HG02943 (cell line): ENCODE measurements around the gene KRABD2.
"Not testable (repeated sequence)": the region's sequence is repeated elsewhere in the genome, so short reads cannot be mapped to it uniquely, and the experiment has no call there.

Source experiments
- ATAC-seq: cut with Tn5 transposase; IDR thresholded peaks from one replicate; pipeline ENCODE4 v1.9.1; 2021; ENCODE audit warnings: mild to moderate bottlenecking, low read depth, moderate library complexity; ENCODE audit not compliant: unreplicated experiment

KRABD2 gene

DNA sequence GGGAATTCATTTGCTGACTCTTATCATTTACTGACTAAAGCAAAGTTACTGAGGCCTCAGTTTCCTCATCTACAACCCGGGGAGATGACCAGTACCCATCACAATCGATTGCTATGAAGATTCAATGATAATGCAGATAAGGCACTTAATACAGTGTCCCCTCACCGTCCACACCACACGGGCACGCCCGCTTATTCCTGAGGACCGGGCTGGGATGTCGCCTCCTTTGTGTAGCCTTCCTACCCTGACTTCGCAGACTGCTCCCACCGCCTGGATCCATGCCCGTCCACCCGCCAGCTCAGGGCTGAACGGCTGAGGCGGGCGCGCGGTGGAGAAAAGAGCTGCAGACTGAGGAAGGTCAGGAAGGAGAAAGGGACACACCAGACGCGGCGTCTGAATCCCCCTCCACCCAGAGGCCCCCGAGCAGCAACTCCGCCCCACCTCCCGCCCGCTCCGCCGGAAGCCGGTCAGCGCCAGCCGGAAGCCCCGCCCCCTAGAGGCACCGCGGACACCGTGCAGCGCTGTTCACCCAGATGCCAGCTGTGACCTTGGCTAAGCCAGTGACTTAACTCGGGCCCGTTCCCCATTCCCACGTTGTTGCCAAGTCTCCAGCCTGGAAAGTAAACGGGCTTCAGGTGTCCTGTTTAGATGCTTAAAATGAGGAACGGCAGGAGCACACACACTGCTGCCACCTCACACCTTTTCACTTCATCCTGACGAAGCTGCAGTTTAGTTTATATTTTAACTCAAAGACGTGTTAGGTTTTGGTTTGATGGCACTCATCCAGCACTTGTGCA lies at the start of gene KRABD2:
Gene KRABD2 (minus strand): TSS at position 434 of the 797 bp plus-strand sequence.
- ATAC-seq = peak; percentile 89

DNA sequence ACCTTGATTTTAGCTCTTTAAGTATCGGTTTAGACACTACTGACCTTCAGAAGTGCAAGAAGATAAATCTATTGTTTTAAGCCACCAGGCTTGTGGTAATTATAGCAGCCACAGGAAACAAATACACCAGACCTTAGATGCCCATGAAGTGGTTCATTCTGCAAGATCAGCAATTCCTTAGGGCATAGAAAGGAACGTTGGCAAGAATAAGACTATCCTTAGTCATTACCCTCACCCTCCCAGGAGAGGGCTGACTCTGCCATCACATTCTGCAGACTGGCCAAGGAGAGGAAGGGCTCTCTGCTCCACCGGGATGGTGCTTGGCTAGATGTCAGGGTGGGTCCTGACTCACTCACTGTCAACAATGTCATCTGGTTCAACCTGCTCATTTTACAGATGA lies 45.1 kb upstream of the KRABD2 start:
- ATAC-seq = no peak

DNA sequence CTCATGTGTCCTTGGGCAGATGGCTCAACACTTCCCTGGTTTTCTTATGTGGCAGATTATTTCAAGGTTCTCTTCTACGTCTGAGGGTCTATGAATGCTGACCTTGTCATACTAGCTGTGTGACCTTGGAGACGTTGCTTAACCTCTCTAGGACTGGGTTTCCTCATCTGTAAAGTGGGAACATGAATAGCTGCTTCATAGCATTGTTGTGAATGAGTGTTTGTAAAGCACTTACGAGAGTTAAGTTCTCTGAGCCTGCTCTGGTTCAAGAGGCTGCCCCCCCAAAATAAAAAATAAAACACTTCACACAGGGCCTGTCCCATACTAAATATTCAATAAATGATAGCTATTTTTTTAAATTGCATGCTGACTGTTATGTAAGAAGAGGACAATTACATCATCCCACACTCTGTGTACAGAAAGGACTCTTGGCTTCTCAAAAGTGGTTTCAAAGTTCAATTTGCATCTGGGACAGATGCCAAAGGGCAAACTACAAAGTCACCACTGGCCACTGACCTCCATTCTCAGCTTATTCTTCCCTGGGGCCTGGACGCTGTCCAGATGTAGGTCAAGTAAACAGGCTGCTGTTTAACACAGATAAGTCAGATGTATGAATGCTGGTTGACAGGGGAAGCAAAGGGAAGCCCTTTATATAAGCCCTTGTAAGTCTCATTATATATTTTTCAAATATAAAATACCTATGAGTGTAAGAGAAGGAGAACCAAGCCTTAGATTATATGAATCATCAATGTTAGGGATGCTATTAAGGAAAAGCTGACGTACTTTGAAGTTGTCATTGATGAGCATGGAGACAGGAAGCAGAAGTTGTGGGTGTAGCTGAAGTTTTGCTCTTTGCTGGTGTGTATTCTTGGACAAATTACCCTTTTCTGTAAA lies 43.8 kb upstream of the KRABD2 start:
- ATAC-seq = no peak

DNA sequence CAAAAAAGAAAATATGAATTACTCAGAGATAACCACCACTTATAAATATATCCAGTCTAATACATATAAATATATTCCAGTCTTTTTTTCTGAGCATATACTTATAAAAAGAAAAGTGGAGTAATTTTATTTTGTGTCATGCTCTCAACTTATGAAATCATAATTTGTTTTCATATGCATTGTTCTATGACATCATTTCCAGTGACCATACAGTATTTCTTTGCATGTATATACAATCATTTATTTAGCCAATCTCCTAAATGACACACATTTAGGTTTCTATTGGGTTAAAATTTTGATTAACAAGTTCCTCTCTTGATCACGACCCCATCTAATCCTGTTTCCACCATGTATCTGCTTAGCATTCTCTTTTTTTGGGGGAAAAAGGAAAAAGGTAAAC lies 42.8 kb upstream of the KRABD2 start:
- ATAC-seq = no peak

DNA sequence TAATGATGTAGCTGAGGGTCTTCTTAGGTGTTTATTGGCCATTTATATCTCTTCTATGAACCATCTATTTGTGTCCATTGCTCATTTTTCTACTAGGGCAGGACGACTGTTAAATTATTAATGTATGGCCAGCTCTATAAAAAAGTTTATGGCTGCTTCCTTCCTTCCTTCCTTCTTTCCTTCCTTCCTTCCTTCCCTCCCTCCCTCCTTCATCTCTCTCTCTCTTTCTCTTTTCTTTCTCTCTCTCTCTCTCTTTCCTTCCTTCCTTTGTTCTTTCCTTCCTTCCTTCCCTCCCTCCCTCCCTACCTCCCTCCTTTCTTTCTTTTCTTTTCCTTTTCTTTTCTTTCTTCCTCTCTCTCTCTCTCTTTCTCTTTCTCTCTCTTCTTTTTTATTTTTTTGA lies 42.0 kb upstream of the KRABD2 start:
- no peak for ATAC-seq

DNA sequence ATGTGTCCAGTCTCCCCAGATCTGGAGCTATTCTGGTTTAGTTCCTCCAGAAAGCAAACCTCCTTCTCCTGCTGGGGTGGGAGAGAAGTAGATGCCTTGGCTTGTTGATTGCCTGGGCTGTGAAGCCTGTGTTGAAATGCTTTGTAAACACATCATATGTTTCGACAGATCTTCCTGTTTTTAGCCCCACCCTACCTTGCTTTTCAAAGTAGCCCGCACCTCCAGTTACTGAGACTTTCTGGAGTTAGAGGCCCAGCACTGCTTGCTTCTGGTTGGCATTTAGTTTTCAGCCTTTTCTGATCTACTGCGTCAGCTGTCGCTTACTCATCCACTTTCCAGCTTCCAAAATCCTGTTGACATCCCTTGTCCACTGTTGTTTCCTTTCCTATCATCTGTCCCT lies 41.3 kb upstream of the KRABD2 start:
- ATAC-seq = no peak

DNA sequence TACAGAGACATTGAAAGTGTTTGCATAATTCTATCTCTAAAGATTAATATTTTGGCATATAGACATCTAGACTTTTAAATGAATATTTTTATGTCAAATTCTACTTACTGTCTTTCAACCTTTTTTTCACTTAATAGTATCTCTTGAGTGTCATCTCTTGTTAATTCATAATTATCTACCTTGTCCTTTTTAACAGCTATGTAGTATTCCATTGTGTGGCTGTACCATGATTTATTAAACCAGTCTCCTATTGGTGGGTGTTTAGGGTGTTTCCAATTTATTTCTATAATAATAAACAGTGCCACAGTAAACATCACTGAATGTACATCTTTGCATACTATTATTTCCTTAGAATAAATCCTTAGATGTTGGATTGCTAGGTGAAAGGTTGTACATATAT lies 37.4 kb upstream of the KRABD2 start:
- ATAC-seq = no peak

DNA sequence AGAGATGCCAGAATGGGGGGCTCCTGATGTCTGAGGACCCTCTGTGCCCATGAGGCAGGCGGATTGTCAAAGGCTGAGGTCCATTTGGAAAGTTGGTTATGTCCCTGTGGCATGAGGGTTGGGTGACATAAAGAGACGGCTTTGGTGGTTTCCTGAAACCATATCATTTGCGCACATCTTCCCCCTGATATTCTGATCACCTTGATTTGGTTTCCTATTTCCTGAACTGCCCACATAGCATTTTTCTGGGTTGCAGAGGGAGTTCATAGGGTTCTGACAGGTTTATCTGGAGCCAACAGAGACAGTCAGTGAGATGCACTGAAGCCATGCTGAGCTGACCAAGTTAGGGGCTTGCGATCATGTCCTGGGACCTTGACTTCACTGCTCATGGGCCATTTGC lies 36.8 kb upstream of the KRABD2 start:
- ATAC-seq = no peak

DNA sequence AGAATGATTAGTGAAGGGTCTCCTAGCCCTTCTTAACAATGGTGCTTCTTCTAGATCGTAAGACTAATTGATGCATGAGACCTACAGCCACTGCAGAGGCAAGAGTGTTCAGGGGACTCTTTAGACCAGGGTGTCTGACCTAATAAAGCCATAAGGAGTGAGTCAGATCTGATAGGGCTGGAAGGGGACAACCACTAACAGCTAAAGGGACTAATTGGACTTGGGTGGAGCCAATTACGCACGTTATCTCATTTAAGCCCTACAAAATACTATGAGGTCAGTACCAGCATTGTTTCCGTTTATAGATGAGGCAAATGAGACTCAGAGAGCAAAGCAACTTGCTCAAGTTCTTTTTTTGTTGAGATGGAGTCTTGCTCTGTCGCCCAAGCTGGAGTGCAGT lies 35.6 kb upstream of the KRABD2 start:
- no peak for ATAC-seq

DNA sequence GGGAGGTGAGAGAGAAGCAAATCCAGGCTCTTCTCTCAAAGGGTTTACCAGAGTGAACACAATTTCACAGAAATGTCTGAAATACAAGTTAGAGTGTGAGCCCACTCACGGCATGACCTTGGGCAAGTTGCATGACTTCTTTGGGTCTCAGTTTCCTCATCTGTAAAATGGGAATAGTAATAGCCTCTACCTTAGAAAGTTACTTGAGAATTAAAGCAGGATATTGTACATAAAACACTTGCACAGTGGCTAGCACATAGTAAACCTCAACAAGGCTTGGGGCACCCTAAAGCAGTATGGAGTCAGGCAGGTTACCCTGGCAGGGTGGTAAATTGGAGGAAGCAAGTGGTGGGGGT lies 34.4 kb upstream of the KRABD2 start:
- no peak for ATAC-seq

DNA sequence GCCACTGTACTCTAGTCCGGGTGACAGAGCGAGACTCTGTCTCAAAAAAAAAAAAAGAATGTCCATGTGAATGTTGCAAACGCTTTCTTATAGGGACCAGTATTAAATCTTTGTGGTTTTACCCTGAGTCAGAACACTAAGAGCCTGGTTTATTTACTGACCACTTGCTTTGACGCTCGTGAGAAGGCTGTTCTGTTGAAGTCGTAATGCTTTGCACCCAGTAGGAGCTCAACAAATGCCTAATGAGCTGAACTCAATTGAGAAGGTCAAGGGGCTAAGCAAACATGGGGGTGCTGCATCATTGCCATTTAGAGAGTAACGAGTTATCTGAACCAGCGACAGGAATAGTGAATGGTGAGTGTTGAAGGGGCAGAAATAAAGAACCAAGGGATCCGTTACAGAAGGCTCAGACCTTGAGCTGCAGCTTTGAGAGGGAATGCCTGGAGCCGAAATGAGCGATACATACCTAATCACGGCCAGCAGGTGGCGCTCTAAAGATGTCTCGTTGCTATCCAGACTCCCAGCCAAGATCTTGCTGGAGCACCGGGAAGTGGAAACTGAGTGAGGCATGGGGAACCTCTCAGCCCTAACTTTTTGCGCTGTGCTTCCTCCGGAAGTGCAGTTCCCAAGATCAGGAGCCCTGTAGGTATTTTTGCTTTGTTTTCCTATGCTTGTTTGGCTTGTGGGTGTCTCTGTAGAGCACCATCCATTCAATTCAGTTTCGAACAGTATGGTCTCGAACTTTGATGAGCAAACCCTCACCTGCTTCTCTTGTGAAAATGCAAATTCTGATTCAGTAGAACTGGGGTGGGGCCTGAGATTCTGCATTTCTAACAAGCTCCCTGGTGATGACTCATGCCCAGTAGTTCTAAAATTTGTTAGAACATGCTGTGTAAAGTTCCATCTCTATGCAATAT lies 33.7 kb upstream of the KRABD2 start:
- no peak for ATAC-seq

DNA sequence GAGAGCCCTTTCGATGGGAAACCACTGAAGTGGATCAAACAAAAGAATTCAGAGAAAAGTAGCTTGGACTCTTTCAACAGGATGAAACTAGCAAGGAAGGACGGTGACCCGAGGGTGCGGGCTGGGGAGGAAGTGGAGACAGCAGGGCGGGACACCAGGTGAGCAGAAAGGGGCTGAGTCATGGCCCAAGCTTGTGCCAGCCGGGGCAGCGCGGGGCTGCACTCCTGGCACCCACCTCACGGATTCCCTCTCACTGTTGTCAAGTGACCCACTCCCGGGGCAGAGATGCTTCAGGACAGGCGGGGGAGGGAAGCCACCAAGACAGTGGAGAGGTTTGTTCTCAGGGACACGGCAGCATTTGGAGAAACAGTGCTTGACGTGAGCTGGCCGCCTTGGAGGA lies 31.9 kb upstream of the KRABD2 start:
- ATAC-seq = no peak

DNA sequence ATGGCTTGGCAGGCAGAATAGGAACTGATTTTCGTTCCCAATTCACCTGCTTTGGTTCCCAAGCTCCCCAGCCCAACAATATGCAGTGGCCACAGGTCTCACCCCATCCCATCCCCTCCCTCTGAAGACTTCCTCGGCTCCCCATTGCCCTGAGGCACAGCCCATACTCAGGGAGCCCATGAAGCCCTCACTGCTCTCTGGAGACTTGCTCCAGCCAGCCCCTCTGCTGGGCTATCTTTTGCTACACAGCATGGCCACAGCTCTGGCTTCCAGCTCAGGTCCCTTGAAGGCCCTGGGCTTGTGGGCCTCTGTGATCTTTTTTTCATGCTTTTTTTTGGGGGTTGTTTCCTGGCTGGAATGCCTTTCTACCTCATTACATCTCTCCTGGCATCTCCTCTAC lies 29.7 kb upstream of the KRABD2 start:
- ATAC-seq = no peak

DNA sequence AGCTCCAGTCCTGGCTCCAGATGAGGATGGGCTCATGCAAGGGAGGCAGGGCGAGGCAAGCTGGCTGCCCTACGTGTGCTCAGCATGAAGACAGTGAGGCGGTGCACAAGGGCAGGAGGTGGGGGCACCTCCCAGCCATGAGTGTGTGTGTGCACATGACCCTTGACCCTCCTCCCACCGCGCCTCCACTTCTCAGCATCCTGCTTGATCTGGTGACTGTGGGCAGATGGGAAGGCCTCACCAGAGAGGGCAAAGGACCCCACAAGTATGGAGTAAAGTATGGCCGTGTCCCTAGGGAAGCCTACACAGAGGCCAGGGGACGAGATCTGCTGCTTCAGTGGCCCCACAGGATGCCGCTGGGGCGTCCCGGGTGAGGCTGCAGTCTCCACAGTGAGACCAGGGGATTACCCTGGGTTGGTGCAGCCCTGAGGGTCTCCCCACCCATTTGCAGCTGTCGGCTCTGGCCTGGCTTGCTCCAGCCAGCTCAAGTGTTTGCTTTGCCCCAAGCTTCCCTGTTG lies 29.1 kb upstream of the KRABD2 start:
- ATAC-seq = no peak

DNA sequence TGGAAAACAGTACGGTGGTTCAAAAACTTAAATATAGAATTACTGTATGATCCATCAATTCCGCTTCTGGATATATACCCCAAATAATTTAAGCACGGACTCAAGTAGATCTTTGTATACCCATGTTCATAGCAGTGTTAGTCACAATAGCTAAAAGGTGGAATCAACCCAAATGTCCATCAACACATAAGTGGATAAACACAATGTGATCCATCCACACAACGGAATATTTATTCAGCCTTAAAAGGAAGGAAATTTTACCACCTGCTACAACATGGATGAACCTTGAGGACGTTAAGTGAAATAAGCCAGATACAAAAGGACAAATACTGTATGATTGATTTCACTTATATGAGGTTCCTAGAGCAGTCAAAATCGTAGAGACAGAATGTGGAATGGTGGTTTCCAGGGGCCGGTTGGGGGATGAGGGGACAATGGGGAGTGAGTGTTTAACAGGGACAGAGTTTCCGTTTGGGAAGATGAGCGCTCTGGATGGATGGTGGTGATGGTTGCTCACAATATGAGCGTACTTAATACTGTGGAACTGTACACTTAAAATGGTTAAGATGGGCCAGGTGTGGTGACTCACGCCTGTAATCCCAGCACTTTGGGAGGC lies 26.5 kb upstream of the KRABD2 start:
- no peak for ATAC-seq

DNA sequence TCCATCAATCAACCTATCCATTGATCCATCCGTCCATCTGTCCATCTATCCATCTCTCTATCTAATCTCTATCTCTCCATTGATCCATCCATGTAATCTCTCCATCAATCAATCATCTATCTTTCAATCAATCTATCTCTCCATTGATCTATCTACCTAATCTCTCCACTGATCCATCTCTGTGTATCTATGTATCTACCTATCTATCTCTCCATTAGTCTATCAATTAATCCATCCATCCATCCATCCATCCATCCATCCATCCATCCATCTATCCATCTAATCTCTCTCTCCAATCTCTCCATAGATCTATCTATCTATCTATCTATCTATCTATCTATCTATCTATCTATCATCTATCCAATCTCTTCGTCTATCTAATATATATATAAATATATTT lies 24.6 kb upstream of the KRABD2 start:
- ATAC-seq = no peak

DNA sequence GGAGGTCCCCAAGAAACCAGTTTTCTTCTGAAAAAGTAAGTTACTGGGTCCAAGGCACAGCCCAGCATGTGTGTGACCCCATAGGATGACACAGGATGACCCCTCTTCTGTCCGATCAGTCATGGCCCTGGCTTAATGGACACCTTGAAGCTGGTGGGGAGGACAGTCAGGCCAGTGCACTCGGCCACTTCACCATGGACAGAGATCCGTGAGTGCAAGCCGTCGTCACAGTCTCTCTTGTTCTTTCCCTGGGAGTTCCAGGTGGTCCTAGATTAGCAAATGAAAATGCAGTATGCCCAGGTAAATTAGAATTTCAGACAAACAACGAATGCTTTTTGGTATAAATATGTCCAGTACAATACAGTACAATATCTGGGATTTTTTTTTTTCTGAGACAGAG lies 22.5 kb upstream of the KRABD2 start:
- ATAC-seq = no peak

DNA sequence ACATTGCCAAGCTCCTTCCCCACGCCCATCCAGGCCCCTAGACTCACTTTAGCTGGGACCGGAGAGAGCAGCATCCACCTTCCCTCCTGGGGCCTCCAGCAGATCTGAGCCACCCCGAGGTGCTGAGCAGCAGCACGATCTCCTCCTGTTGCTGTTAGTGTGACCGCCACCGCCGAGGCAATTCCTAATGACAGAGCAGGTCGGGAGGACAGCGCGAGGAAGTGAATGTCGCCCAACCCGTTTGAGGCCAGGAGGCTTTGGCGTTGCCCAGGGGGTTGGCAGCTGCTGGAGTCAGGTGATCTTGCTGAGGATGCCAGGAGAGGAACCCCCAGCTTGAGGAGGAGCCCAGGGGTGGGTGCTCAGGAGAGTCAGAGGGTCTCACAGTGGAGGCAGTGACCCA lies 21.1 kb upstream of the KRABD2 start, which contains the start of gene RNF222:
Gene RNF222 (minus strand): TSS at position 192 of the 400 bp plus-strand sequence. CDS start 4,366 bp downstream, outside the sequence.
- ATAC-seq = no peak

DNA sequence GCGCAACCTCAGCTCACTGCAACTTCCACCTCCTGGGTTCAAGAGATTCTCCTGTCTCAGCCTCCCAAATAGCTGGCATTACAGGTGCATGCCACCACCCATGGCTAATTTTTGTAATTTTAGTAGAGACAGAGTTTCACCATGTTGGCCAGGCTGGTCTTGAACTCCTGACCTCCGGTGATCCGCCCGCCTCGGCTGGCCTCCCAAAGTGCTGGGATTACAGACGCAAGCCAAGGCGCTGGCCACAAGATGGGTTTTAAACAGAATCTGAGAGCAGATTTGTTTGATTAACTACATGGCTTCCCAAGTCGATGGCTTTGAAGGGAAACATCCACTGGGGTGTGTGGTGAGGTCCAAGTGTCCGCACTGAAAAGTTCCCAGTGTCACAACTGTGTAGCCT lies 18.0 kb upstream of the KRABD2 start:
- ATAC-seq = not testable (repeated sequence)
